ENCODE results near the gene LRRC28.

Gene LRRC28

GRCh38 chr15:99414755-99415731 is 163.8 kb downstream of the LRRC28 start:
- FAIRE-seq (no peak), DNase-seq (ENCODE audit: insufficient read length) (no peak)
- TF ChIP-seq POLR2AphosphoS5 (IDR thresholded peaks at IDR 0.05; ENCODE audit: low read depth, low read length) (no peak), POLR2A (IDR thresholded peaks at IDR 0.05; ENCODE audit: low read depth, low read length) (no peak), TAF1 (IDR thresholded peaks at IDR 0.05; ENCODE audit: borderline replicate concordance, low read depth, low read length) (no peak)

DNA sequence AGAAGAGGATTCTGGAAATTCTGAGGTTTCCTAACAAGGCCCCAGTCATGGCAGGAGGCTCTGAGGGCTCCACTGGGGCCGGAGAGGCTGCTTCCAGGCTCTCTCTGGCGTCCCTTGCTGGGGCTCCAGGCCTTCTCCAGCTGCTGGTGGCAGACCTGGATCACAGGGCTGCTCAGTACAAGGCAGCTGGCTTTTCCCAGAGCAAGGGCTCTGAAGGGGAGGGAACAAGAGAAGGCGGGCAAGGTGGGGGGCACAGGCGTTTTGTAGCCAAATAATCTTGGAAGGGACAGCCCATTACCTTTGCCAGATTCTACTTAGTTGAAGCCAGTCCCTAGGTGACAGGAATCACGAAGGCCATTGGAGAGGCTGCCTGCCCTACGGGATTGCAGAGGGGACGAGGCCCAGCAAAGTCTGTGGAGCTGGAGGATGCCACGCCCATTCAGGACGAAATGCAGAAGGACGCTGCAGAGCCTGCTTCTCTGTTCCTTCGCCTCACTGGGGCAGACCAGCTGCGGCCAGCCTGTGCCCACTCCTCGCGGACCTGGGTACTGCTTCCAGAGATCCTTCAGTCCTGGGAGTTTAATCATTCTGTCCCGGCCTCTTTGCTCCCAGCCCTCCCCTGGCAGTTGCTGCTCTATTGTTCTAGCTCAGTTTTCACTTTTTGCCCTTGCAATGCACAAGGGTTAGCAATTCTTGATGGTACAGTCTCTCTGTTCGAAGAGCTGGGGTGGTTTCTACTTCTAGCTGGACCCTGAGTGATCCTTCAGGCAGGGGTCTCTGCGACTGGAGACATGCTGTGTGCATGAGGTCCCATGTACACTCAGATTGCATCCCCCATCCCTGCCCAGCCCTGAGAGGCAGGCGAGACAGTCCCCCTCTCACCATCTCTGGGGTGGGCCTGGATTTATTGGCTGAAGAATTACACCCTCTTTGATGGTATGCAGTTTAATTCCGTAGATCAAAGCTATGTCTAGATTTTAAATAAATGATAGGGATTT is 165.2 kb downstream of the LRRC28 start:
- no peak for DNase-seq (ENCODE audit: insufficient read length)
- TF ChIP-seq POLR2AphosphoS5 (IDR thresholded peaks at IDR 0.05; ENCODE audit: low read depth, low read length) (no peak), TAF1 (IDR thresholded peaks at IDR 0.05; ENCODE audit: borderline replicate concordance, low read depth, low read length) (no peak)
- no peak for FAIRE-seq

- FAIRE-seq: no peak
- no peak for TF ChIP-seq POLR2A (IDR thresholded peaks at IDR 0.05; ENCODE audit: low read depth, low read length)
- TF ChIP-seq POLR2AphosphoS5 (IDR thresholded peaks at IDR 0.05; ENCODE audit: low read depth, low read length): no peak
- no peak for TF ChIP-seq TAF1 (IDR thresholded peaks at IDR 0.05; ENCODE audit: borderline replicate concordance, low read depth, low read length)
- DNase-seq (ENCODE audit: insufficient read length): no peak
These were observed 169.9 kb downstream of the LRRC28 start for GRCh38 chr15:99421172-99421656.

DNA sequence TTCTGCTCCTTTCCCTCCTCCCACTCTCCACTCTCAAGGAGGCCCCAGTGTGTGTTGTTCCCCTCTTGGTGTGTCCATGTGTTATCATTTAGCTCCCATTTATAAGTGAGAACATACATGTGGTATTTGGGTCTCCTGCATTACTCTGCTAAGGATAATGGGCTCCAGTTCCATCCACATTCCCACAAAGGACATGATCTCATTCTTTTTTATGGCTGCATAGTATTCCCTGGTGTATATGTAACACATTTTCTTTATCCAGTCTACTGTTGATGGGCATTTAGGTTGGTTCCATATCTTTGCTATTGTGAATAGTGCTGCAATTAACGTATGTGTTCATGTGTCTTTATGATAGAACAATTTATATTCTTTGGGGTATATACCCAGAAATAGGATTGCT is 170.5 kb downstream of the LRRC28 start:
- DNase-seq (ENCODE audit: insufficient read length) (no peak), FAIRE-seq (no peak)
- TF ChIP-seq TAF1 (IDR thresholded peaks at IDR 0.05; ENCODE audit: borderline replicate concordance, low read depth, low read length) (no peak), POLR2AphosphoS5 (IDR thresholded peaks at IDR 0.05; ENCODE audit: low read depth, low read length) (no peak), POLR2A (IDR thresholded peaks at IDR 0.05; ENCODE audit: low read depth, low read length) (no peak)

DNA sequence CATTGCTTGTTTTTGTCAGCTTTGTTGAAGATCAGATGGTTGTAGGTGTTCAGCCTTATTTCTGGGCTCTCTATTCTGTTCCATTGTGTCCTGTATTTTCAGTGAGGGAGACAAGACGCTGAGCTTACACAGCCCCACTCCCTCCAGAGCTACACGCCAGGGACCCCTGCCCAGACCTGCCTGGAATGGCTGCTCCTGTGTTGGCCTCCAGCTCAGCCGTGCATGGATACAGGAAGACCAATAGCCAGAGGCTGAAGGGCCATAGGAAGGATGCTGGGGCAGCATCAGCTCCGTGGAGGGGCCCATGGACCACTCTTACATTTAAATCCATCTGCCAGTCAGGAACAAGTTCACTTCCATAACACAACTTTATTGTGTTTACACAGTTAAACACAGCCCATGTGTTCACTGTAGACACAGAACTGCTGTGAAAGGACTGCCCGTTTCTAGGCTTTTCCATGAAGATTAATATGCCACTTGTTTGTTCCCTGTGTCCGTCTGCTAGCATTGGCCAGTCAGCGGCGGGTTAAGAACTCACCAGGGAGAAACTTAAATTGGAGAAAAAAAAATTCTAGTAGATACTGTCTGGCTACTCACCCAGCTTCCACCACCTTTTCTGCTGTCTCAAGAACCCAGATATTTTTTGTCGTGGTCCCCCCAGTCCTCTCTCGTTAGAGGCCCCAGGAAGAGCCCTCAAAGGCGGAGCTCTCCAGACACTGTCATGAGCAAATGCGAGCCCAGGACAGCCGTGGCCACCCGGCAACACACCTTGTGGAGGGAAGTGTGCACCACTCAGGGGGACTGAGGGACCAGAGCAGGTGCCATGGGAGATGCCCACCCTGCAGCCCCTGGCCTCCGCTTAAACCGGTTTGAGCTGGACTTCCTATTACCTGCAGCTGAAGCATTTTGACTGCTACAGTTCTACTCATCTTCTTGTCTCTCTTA is 172.2 kb downstream of the LRRC28 start:
- no peak for DNase-seq (ENCODE audit: insufficient read length)
- no peak for FAIRE-seq
- TF ChIP-seq TAF1 (IDR thresholded peaks at IDR 0.05; ENCODE audit: borderline replicate concordance, low read depth, low read length): no peak
- no peak for TF ChIP-seq POLR2A (IDR thresholded peaks at IDR 0.05; ENCODE audit: low read depth, low read length)
- TF ChIP-seq POLR2AphosphoS5 (IDR thresholded peaks at IDR 0.05; ENCODE audit: low read depth, low read length): no peak

DNA sequence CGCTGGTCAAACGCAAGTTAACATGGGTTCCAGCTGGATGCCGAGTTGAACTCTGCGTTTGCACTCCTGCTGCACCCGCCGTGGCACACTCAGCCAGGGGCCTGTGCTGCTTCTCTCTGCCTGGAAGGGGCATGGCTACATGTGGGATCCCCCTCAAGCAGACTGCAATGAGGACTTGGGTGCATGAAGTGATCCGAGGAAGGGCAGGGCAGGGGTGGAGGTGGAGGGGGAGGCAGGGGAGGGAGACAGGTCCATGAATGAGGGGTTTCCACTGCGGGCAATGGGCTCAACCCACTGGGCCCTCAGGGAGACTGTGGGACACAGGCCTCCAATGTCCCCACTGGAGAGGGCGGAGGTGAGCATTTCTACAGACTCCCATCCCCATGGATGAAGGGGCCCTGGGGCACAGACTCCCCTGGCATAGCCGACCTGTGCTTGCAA is 172.9 kb downstream of the LRRC28 start:
- no peak for TF ChIP-seq POLR2A (IDR thresholded peaks at IDR 0.05; ENCODE audit: low read depth, low read length)
- TF ChIP-seq POLR2AphosphoS5 (IDR thresholded peaks at IDR 0.05; ENCODE audit: low read depth, low read length): no peak
- TF ChIP-seq TAF1 (IDR thresholded peaks at IDR 0.05; ENCODE audit: borderline replicate concordance, low read depth, low read length): no peak
- DNase-seq (ENCODE audit: insufficient read length) (no peak), FAIRE-seq (no peak)

DNA sequence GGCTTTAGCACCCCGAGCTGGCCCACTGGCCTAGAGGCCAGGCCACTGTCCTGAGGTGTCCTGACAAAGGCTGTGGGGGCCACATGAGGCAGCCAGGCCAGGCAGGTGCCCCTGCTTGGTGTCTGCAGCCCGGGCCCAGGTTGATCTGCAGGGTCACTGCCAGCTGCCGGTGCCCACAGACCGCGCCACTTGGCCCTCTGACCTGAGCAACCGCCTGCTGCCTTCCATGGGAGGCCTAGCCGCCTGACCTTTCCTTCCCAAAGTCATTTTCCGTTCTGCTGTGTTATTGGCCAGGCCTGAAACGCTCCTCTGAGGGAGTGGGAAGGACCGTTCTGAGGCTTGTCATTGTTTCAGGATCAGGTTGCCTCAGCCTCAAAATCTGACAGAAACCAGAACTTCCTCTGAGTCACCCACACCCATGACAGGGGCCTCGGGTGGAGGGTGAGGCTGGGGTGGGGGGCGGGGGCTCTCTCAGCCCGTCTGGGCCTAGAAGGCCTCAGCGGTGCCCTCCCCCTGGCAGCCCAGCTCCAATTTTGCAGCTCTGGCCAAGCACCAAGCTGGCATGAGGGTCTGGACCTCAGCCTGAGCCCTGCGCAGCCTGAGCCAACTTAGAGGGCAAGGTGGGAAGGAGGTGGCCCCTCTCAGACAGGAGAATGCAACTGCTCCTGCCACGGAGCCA is 173.8 kb downstream of the LRRC28 start:
- DNase-seq (ENCODE audit: insufficient read length): peak; percentile 50
- TF ChIP-seq POLR2A (IDR thresholded peaks at IDR 0.05; ENCODE audit: low read depth, low read length) (no peak), POLR2AphosphoS5 (IDR thresholded peaks at IDR 0.05; ENCODE audit: low read depth, low read length) (no peak), TAF1 (IDR thresholded peaks at IDR 0.05; ENCODE audit: borderline replicate concordance, low read depth, low read length) (no peak)
- FAIRE-seq: peak; percentile 70

GRCh38 chr15:99425657-99426301 is 174.5 kb downstream of the LRRC28 start:
- FAIRE-seq (no peak), DNase-seq (ENCODE audit: insufficient read length) (no peak)
- TF ChIP-seq POLR2A (IDR thresholded peaks at IDR 0.05; ENCODE audit: low read depth, low read length) (no peak), TAF1 (IDR thresholded peaks at IDR 0.05; ENCODE audit: borderline replicate concordance, low read depth, low read length) (no peak), POLR2AphosphoS5 (IDR thresholded peaks at IDR 0.05; ENCODE audit: low read depth, low read length) (no peak)

- no peak for FAIRE-seq
These were observed 175.3 kb downstream of the LRRC28 start for GRCh38 chr15:99426431-99427105.

More at GRCh38 chr15:99426431-99427105, 175.3 kb downstream of the LRRC28 start:
- no peak for DNase-seq (ENCODE audit: insufficient read length)
- TF ChIP-seq POLR2A (IDR thresholded peaks at IDR 0.05; ENCODE audit: low read depth, low read length): no peak
- no peak for TF ChIP-seq POLR2AphosphoS5 (IDR thresholded peaks at IDR 0.05; ENCODE audit: low read depth, low read length)
- TF ChIP-seq TAF1 (IDR thresholded peaks at IDR 0.05; ENCODE audit: borderline replicate concordance, low read depth, low read length): no peak
